NK-92 (cell line): ENCODE results near the gene MIEF2.
A peak's percentile ranks its signal among the peaks of the same experiment; 100 is the strongest.
"Not testable (repeated sequence)": the region's sequence is repeated elsewhere in the genome, so short reads cannot be mapped to it uniquely, and the experiment has no call there.

Experiments
- DNase-seq: peaks from one replicate; lab custom pipeline; 2025; ENCODE audit not compliant: unreplicated experiment; lab: John Stamatoyannopoulos, UW

MIEF2 gene

GRCh38 chr17:18285296-18285695, 24.8 kb downstream of the MIEF2 start:
- no peak for DNase-seq

- DNase-seq = no peak
Measured at GRCh38 chr17:18291718-18292540, 31.5 kb downstream of the MIEF2 start.

DNA sequence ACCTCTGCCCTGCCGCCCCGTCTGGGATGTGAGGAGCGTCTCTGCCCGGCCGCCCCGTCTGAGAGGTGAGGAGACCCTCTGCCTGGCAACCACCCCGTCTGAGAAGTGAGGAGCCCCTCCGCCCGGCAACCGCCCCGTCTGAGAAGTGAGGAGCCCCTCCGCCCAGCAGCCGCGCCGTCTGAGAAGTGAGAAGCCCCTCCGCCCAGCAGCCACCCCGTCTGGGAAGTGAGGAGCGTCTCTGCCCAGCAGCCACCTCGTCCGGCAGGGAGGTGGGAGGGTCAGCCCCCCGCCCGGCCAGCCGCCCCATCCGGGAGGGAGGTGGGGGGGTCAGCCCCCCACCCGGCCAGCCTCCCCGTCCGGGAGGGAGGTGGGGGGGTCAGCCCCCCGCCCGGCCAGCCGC, 37.6 kb downstream of the MIEF2 start:
- DNase-seq = not testable (repeated sequence)

GRCh38 chr17:18300725-18301480, 40.4 kb downstream of the MIEF2 start:
- no peak for DNase-seq

- not testable (repeated sequence) for DNase-seq
Measured at GRCh38 chr17:18303206-18303605, 42.7 kb downstream of the MIEF2 start.

GRCh38 chr17:18309202-18309601, 48.7 kb downstream of the MIEF2 start:
- DNase-seq = no peak

- DNase-seq = no peak
Measured at GRCh38 chr17:18314059-18314730, 53.7 kb downstream of the MIEF2 start.

- peak; percentile 92 for DNase-seq
Measured at GRCh38 chr17:18314731-18315561, 54.5 kb downstream of the MIEF2 start, which contains the start of the genes SMCR8 and TOP3A. Gene SMCR8 (plus strand): TSS chr17:18315293. CDS start chr17:18315790, 497 bp downstream. Gene TOP3A (minus strand): TSS chr17:18314994. CDS start chr17:18314778, 216 bp downstream.

DNA sequence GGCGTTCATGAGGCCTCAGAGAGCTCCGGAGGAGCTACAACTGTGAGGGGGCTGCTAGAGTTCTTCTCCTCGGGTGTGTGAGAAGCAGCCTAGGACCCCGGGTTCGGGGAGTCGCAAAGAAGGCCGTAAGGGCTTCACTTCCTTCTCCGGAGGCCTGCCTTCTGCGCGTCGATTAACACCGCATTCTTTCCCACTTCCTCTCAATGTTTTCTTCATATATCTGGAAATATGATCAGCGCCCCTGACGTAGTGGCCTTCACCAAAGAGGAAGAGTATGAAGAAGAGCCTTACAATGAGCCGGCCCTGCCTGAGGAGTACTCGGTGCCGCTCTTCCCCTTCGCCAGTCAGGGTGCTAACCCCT, 55.1 kb downstream of the MIEF2 start:
- no peak for DNase-seq

GRCh38 chr17:18315961-18316360, 55.5 kb downstream of the MIEF2 start:
- DNase-seq = no peak
